ENCODE measurements around the gene GRHL1.

DNA sequence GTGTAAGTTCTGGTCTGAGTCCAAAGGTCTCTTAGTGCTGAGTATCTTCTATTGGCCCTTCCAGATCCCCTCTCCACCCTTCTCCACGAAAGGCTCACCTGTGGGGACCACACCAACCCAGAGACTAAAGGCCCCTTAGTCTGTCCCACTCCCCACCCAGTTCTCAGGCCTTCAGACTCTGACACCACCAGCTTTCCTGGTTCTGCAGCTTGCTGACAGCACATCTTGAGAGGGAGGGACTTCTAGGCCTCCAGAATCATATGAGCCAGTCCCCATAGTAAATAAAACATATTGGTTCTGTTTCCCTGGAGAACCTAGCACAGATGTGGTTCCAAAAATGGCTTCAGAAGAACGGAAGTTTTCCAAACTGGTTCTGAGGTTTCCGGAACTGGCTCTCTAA is 53.3 kb downstream of the GRHL1 start:
- TF ChIP-seq EP300 (IDR thresholded peaks at IDR 0.05) (no peak), CTCF (IDR thresholded peaks at IDR 0.05) (no peak), POLR2AphosphoS5 (IDR thresholded peaks at IDR 0.05) (no peak), POLR2A (IDR thresholded peaks at IDR 0.05) (no peak)

Measured in suprapubic skin (tissue), 4 donors.